ENCODE data around the gene LRP4. TPM values are rescaled to one million over a fixed set of nuclear protein-coding genes. Genes with fewer than 3 reads are reported as not detected.

Gene LRP4
- total RNA-seq, 1 experiment from 2014 or later, result 0.32 TPM

Other genes with a start within 250 kb of the LRP4 start
- gene ARHGAP1, start 217.9 kb downstream of the LRP4 start, total RNA-seq (2014; rRNA removed; shearing (Covaris generic)), result 14.9 and 19.6 TPM in 2 replicates
- 10.8 and 21.3 TPM in 2 replicates for gene ZNF408, start 217.5 kb downstream of the LRP4 start, total RNA-seq (2014; rRNA removed; shearing (Covaris generic))
- gene F2, start 199.3 kb downstream of the LRP4 start, total RNA-seq (2014; rRNA removed; shearing (Covaris generic)), result not detected in 2 replicates
- 106 and 123 TPM in 2 replicates for gene CKAP5, start 72.3 kb downstream of the LRP4 start, total RNA-seq (2014; rRNA removed; shearing (Covaris generic))
- 11.3 and 14.9 TPM in 2 replicates for gene CSTPP1, start 18.2 kb upstream of the LRP4 start, total RNA-seq (2014; rRNA removed; shearing (Covaris generic))

Data from SJSA1 (cell line).